Mammary epithelial cell (primary cell): ENCODE measurements around the gene FHIT.

Source experiments
- CTCF ChIP-seq, 2 donors: IDR thresholded peaks in 1 of 2; conservative IDR thresholded peaks in 1 of 2; 2 replicates each; pipeline ENCODE4 v1.5.1; 2011 to 2012; ENCODE audit warnings: inconsistent platforms in 2 of 2, low read length in 2 of 2, mild to moderate bottlenecking in 2 of 2, control low read depth in 1 of 2, low read depth in 1 of 2; ENCODE audit not compliant: insufficient read depth in 1 of 2; ENCODE audit errors: extremely low read depth in 1 of 2
- EZH2 ChIP-seq: IDR thresholded peaks from 2 replicates; pipeline ENCODE4 v1.6.1; 2012; ENCODE audit warnings: low read length, inconsistent platforms, borderline replicate concordance

GRCh38 chr3:60758831-60759230 is 492.4 kb downstream of the FHIT start:
- TF ChIP-seq CTCF (conservative IDR thresholded peaks at IDR 0.05 in 1 of 2, IDR thresholded peaks at IDR 0.05 in 1 of 2; ENCODE audit: extremely low read depth in 1 of 2, insufficient read depth in 1 of 2, low read depth in 1 of 2, low read length in 2 of 2), result no peak
- TF ChIP-seq EZH2, result no peak
